HepG2 (cell line): ENCODE data around the gene CMIP. TPM values are rescaled to one million over a fixed set of nuclear protein-coding genes. Genes with fewer than 3 reads are reported as not detected.

Experiments
- AGO2 ChIP-seq: fragments of 200-400 bp; formaldehyde crosslinking; optimal IDR thresholded peaks from 2 replicates; pipeline ENCODE3; 2017; ENCODE audit warnings: mild to moderate bottlenecking, low read depth, low read length, moderate library complexity
- ATRX ChIP-seq: sonication (generic); formaldehyde crosslinking; IDR thresholded peaks from 2 replicates; pipeline ENCODE4 v1.4.0; 2020; ENCODE audit warnings: missing genetic modification reagents, borderline replicate concordance
- BRCA1 ChIP-seq: sonication (generic); formaldehyde crosslinking; IDR thresholded peaks from 2 replicates; pipeline ENCODE4 v1.4.0; 2020; ENCODE audit warnings: missing genetic modification reagents
- CENPX ChIP-seq: sonication (generic); formaldehyde crosslinking; IDR thresholded peaks from 2 replicates; pipeline ENCODE4 v1.9.0; 2021; ENCODE audit warnings: mild to moderate bottlenecking, missing genetic modification reagents, moderate library complexity
- KDM1A ChIP-seq: IDR thresholded peaks from 2 replicates; pipeline ENCODE4 v1.6.1; 2016; ENCODE audit warnings: missing compliant biosample characterization
- MAFF ChIP-seq: IDR thresholded peaks from 2 replicates; pipeline ENCODE4 v1.6.1; 2011; ENCODE audit warnings: low read depth, low read length, improper control_type of control experiment
- MATR3 ChIP-seq: sonication (generic); formaldehyde crosslinking; IDR thresholded peaks from 2 replicates; pipeline ENCODE4 v1.4.0; 2020; ENCODE audit warnings: missing genetic modification reagents
- MTA3 ChIP-seq: sonication (generic); formaldehyde crosslinking; IDR thresholded peaks from 2 replicates; pipeline ENCODE4 v1.4.0; 2020; ENCODE audit warnings: missing genetic modification reagents
- TRIM24 ChIP-seq: sonication (generic); formaldehyde crosslinking; IDR thresholded peaks from 2 replicates; pipeline ENCODE4 v1.8.0; 2022; ENCODE audit warnings: mild to moderate bottlenecking, missing genetic modification reagents
- ZBTB20 ChIP-seq: sonication (generic); formaldehyde crosslinking; IDR thresholded peaks from 2 replicates; pipeline ENCODE4 v1.8.1; 2023; ENCODE audit warnings: missing genetic modification reagents, low read depth, mild to moderate bottlenecking, borderline replicate concordance
- ZMYM3 ChIP-seq: sonication (generic); formaldehyde crosslinking; IDR thresholded peaks from 2 replicates; pipeline ENCODE4 v1.5.1; 2020; ENCODE audit warnings: mild to moderate bottlenecking, missing genetic modification reagents
- ZMYM4 ChIP-seq: sonication (generic); formaldehyde crosslinking; IDR thresholded peaks from 2 replicates; pipeline ENCODE4 v1.8.1; 2023; ENCODE audit warnings: mild to moderate bottlenecking, missing genetic modification reagents
- ZNF510 ChIP-seq: sonication (generic); formaldehyde crosslinking; IDR thresholded peaks from 2 replicates; pipeline ENCODE4 v1.4.0; 2020; ENCODE audit warnings: low read depth, mild to moderate bottlenecking, missing genetic modification reagents
- ZNF550 ChIP-seq: sonication (generic); formaldehyde crosslinking; IDR thresholded peaks from 2 replicates; pipeline ENCODE4 v1.4.0; 2020; ENCODE audit warnings: mild to moderate bottlenecking, missing genetic modification reagents, borderline replicate concordance
- ZNF598 ChIP-seq: sonication (generic); formaldehyde crosslinking; IDR thresholded peaks from 2 replicates; pipeline ENCODE4 v1.5.1; 2020; ENCODE audit warnings: mild to moderate bottlenecking, missing genetic modification reagents, borderline replicate concordance
- ZNF841 ChIP-seq: sonication (generic); formaldehyde crosslinking; IDR thresholded peaks from 2 replicates; pipeline ENCODE4 v1.8.1; 2023; ENCODE audit warnings: missing genetic modification reagents, borderline replicate concordance
- ZNF850 ChIP-seq: sonication (generic); formaldehyde crosslinking; conservative IDR thresholded peaks from 2 replicates; pipeline ENCODE4 v1.9.0; 2021; ENCODE audit warnings: mild to moderate bottlenecking, missing genetic modification reagents
- polyA plus RNA-seq, 8 experiments: library from polyadenylated mRNA; depleted of rRNA in 3 of 8; stranded (reverse) in 7 of 8; unstranded in 1 of 8; fragments of >200 nt; fragmentation: Illumina TruSeq in 4 of 8; extraction: Trizol in 4 of 8; gene quantifications; 2 replicates each; pipeline versions ENCODE4 v1.2.1 to v1.2.3, GENCODE V29; 2011 to 2016; ENCODE audit warnings: low read depth in 4 of 8, missing spikeins in 1 of 8, mixed read lengths in 1 of 8; ENCODE audit not compliant: insufficient read depth in 1 of 8
- total RNA-seq, 5 experiments: library from RNA; depleted of rRNA; stranded (reverse); fragments of >200 nt; fragmentation: Illumina TruSeq; extraction: Trizol; gene quantifications; 2 replicates each; pipeline ENCODE4 v1.2.3, GENCODE V29; 2016; ENCODE audit warnings: low read depth in 1 of 5
- TF ChIP-seq, protein P1 (sequence below): sonication (generic); formaldehyde crosslinking; IDR thresholded peaks from 2 replicates; pipeline ENCODE4 v1.4.0; 2020; ENCODE audit warnings: missing genetic modification reagents, borderline replicate concordance
- TF ChIP-seq, protein P2 (sequence below): sonication (generic); formaldehyde crosslinking; conservative IDR thresholded peaks from 2 replicates; pipeline ENCODE4 v1.8.1; 2023; ENCODE audit warnings: missing genetic modification reagents
- TF ChIP-seq, protein P3 (sequence below): sonication (generic); formaldehyde crosslinking; IDR thresholded peaks from 2 replicates; pipeline ENCODE4 v1.4.0; 2020; ENCODE audit warnings: missing genetic modification reagents
- TF ChIP-seq, protein P4 (sequence below): sonication (generic); formaldehyde crosslinking; IDR thresholded peaks from 2 replicates; pipeline ENCODE4 v1.8.0; 2022; ENCODE audit warnings: missing genetic modification reagents, mild to moderate bottlenecking, inconsistent platforms, borderline replicate concordance
- TF ChIP-seq, protein P5 (sequence below): sonication (generic); formaldehyde crosslinking; IDR thresholded peaks from 2 replicates; pipeline ENCODE4 v1.5.0; 2020; ENCODE audit warnings: missing genetic modification reagents

CMIP gene
- total and polyA plus RNA-seq, 2 of the 13 experiments (the other 11 are each of a cell fraction or from before 2014, with no cell fraction given), result 10.9 to 18.1 TPM

DNA sequence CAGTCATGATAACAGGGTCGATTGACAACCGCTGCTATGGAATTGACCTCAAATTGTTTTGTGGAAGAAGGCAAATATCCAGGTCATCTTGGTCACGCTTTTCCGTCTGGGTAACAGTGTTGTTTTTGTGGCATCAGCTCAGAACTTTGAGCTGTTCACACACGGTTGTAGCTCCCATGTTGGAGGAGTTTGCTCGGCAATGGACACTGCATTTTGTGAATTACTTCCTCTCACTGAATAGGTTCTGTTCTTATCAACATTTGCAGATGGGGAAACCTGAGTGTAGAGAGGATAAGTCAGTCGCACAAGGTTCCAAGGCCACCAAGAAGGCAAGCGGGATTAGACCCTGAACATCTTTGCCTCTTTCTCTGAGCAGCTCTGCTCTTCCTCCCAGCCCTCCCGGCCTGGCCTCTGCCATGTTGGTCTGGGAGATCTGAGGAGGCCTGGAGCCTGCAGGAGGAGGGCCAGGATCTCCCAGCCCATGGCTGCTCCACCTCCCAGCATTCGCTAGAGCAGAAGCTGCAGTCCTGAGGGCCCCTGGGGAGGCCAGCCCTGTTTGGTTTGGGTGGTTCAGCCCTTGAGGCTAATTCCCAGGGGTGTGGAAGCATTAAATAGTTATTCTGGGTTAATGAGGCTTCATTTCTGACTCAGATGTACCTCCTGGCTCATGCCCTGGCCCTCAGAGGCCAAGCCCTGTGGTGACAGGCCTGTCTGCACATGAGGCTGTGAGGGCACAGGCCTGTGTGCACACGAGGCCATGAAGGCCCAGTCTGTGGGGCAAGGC is 180.3 kb downstream of the CMIP start (continued):
- TF ChIP-seq MAFF (no peak), ZNF598 (CRISPR knock-in tag) (no peak), MTA3 (CRISPR knock-in tag) (no peak), ATRX (CRISPR knock-in tag) (no peak), ZNF841 (CRISPR knock-in tag) (no peak), ZNF550 (CRISPR knock-in tag) (0 out of 2 replicates have a peak, but pooled peaks have one; percentile 83), KDM1A (CRISPR knock-in tag) (no peak), ZNF510 (CRISPR knock-in tag) (peak; percentile 55; the same call in 1 of the 2 replicates), TRIM24 (CRISPR knock-in tag) (no peak), ZMYM4 (CRISPR knock-in tag) (peak; percentile 65), ZNF850 (no peak), ZBTB20 (CRISPR knock-in tag) (no peak), ZMYM3 (no peak), CENPX (no peak), MATR3 (no peak), AGO2 (peak; percentile 39), BRCA1 (CRISPR knock-in tag) (no peak)
- TF ChIP-seq, protein P1, sequence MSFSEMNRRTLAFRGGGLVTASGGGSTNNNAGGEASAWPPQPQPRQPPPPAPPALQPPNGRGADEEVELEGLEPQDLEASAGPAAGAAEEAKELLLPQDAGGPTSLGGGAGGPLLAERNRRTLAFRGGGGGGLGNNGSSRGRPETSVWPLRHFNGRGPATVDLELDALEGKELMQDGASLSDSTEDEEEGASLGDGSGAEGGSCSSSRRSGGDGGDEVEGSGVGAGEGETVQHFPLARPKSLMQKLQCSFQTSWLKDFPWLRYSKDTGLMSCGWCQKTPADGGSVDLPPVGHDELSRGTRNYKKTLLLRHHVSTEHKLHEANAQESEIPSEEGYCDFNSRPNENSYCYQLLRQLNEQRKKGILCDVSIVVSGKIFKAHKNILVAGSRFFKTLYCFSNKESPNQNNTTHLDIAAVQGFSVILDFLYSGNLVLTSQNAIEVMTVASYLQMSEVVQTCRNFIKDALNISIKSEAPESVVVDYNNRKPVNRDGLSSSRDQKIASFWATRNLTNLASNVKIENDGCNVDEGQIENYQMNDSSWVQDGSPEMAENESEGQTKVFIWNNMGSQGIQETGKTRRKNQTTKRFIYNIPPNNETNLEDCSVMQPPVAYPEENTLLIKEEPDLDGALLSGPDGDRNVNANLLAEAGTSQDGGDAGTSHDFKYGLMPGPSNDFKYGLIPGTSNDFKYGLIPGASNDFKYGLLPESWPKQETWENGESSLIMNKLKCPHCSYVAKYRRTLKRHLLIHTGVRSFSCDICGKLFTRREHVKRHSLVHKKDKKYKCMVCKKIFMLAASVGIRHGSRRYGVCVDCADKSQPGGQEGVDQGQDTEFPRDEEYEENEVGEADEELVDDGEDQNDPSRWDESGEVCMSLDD (CRISPR knock-in tag), result no peak
- TF ChIP-seq, protein P2, sequence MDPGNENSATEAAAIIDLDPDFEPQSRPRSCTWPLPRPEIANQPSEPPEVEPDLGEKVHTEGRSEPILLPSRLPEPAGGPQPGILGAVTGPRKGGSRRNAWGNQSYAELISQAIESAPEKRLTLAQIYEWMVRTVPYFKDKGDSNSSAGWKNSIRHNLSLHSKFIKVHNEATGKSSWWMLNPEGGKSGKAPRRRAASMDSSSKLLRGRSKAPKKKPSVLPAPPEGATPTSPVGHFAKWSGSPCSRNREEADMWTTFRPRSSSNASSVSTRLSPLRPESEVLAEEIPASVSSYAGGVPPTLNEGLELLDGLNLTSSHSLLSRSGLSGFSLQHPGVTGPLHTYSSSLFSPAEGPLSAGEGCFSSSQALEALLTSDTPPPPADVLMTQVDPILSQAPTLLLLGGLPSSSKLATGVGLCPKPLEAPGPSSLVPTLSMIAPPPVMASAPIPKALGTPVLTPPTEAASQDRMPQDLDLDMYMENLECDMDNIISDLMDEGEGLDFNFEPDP (CRISPR knock-in tag), result no peak
- TF ChIP-seq, protein P3, sequence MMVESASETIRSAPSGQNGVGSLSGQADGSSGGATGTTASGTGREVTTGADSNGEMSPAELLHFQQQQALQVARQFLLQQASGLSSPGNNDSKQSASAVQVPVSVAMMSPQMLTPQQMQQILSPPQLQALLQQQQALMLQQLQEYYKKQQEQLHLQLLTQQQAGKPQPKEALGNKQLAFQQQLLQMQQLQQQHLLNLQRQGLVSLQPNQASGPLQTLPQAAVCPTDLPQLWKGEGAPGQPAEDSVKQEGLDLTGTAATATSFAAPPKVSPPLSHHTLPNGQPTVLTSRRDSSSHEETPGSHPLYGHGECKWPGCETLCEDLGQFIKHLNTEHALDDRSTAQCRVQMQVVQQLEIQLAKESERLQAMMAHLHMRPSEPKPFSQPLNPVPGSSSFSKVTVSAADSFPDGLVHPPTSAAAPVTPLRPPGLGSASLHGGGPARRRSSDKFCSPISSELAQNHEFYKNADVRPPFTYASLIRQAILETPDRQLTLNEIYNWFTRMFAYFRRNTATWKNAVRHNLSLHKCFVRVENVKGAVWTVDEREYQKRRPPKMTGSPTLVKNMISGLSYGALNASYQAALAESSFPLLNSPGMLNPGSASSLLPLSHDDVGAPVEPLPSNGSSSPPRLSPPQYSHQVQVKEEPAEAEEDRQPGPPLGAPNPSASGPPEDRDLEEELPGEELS (CRISPR knock-in tag), result peak; percentile 80
- TF ChIP-seq, protein P4, sequence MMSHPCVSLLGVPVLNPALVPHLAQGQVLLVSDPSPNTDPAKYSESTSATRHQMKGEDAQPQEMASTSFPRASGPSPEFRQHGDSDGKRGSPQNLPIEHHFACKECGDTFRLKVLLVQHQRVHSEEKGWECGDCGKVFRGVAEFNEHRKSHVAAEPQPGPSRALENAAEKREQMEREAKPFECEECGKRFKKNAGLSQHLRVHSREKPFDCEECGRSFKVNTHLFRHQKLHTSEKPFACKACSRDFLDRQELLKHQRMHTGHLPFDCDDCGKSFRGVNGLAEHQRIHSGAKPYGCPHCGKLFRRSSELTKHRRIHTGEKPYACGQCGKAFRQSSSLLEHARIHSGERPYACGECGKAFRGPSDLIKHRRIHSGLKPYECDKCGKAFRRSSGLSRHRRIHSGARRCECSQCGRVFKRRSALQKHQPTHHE (CRISPR knock-in tag), result no peak
- TF ChIP-seq, protein P5, sequence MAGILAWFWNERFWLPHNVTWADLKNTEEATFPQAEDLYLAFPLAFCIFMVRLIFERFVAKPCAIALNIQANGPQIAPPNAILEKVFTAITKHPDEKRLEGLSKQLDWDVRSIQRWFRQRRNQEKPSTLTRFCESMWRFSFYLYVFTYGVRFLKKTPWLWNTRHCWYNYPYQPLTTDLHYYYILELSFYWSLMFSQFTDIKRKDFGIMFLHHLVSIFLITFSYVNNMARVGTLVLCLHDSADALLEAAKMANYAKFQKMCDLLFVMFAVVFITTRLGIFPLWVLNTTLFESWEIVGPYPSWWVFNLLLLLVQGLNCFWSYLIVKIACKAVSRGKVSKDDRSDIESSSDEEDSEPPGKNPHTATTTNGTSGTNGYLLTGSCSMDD (CRISPR knock-in tag), result no peak
